Calu3 (cell line): ENCODE results near the gene LMF1. TPM values are rescaled to one million over a fixed set of nuclear protein-coding genes. Genes with fewer than 3 reads are reported as not detected.
"Not testable (repeated sequence)": the region's sequence is repeated elsewhere in the genome, so short reads cannot be mapped to it uniquely, and the experiment has no call there.

Experiments
- BruUV-seq: library from RNA; stranded (reverse); fragments of 400-500 nt; replicated peaks from 2 replicates; lab custom pipeline; 2021; lab: Mats Ljungman, UMichigan
- CTCF ChIA-PET: fragments of 300-600 bp; sonication (Branson Sonifier 250); formaldehyde crosslinking; loops from one replicate; lab custom pipeline; 2022; ENCODE audit warnings: antibody characterized with exemption; lab: Charles Lee
- DNase-seq: peaks from one replicate; pipeline ENCODE4 v3.0.0; 2022
- H3K27ac Mint-ChIP-seq: one replicate; pipeline ENCODE4 v1.8.0; 2022; ENCODE audit warnings: mixed read lengths; ENCODE audit not compliant: unreplicated experiment
- H3K27me3 Mint-ChIP-seq: one replicate; pipeline ENCODE4 v1.8.0; 2022; ENCODE audit warnings: mixed read lengths; ENCODE audit not compliant: unreplicated experiment
- H3K36me3 Mint-ChIP-seq: one replicate; pipeline ENCODE4 v1.8.0; 2022; ENCODE audit warnings: mild to moderate bottlenecking, moderate library complexity, mixed read lengths; ENCODE audit not compliant: insufficient read depth, unreplicated experiment
- H3K4me1 Mint-ChIP-seq: one replicate; pipeline ENCODE4 v1.8.0; 2022; ENCODE audit warnings: mild to moderate bottlenecking, low read depth, mixed read lengths; ENCODE audit not compliant: unreplicated experiment
- H3K4me3 Mint-ChIP-seq: one replicate; pipeline ENCODE4 v1.8.0; 2022; ENCODE audit warnings: mild to moderate bottlenecking, low read depth, moderate library complexity, mixed read lengths; ENCODE audit not compliant: unreplicated experiment
- H3K9me3 Mint-ChIP-seq: one replicate; pipeline ENCODE4 v1.8.0; 2022; ENCODE audit warnings: low read depth, mixed read lengths; ENCODE audit not compliant: unreplicated experiment
- CTCF ChIP-seq: fragments of 200-600 bp; IDR thresholded peaks from one replicate; pipeline ENCODE4 v1.8.0; 2022; ENCODE audit warnings: antibody characterized with exemption; ENCODE audit not compliant: unreplicated experiment
- intact Hi-C: fragments of 100-400 bp; cut with micrococcal nuclease; formaldehyde crosslinking; loops from one replicate; pipeline ENCODE4 v1.10.0; 2022; ENCODE audit not compliant: unreplicated experiment
- total RNA-seq: library from RNA; stranded (reverse); gene quantifications from 2 replicates; pipeline ENCODE4 v1.2.3, GENCODE V29; 2022

Gene LMF1
- total RNA-seq, 1 experiment from 2014 or later: 31.9 TPM

DNA sequence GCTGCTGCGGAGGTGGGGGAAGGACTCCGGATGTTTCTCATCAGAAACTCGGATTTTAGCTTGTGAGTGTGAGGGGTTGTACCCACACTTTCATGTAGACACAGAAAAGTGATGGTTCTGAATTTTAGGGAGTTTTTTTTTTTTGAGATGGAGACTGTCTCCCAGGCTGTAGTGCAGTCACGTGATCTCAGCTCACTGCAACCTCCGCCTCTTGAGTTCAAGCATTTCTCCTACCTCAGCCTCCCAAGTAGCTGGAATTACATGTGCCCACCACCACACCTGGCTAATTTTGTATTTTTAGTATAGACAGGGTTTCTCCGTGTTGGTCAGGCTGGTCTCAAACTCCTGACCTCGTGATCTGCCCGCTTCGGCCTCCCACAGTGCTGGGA lies 147.9 kb downstream of the LMF1 start:
- H3K9me3 Mint-ChIP-seq: no peaks in the 10 kb centered on the region
- intact Hi-C loops: no loop called here
- peaks cover 45% of the 10 kb centered on the region for H3K27me3 Mint-ChIP-seq
- no peak overlapping the region for H3K27ac Mint-ChIP-seq
- CTCF ChIA-PET: interaction anchor here (0.6 kb wide), 1 partner anchor 225 kb away, joined by 3 read pairs; no protein-coding TSS in a partner anchor
- TF ChIP-seq CTCF: no peak
- no peak for DNase-seq
- no TSS peak for BruUV-seq
- no peaks in the 10 kb centered on the region for H3K36me3 Mint-ChIP-seq
- no peaks in the 10 kb centered on the region for H3K4me1 Mint-ChIP-seq
- no peak overlapping the region for H3K4me3 Mint-ChIP-seq

GRCh38 chr16:822174-822908 lies 148.4 kb downstream of the LMF1 start:
- TF ChIP-seq CTCF: no peak
- H3K27me3 Mint-ChIP-seq: peaks cover 39% of the 10 kb centered on the region
- intact Hi-C loops: no loop called here
- no peaks in the 10 kb centered on the region for H3K4me1 Mint-ChIP-seq
- CTCF ChIA-PET: no interaction called here
- H3K4me3 Mint-ChIP-seq: no peak overlapping the region
- no peak for DNase-seq
- no peak overlapping the region for H3K27ac Mint-ChIP-seq
- BruUV-seq: no TSS peak
- no peaks in the 10 kb centered on the region for H3K36me3 Mint-ChIP-seq
- no peaks in the 10 kb centered on the region for H3K9me3 Mint-ChIP-seq

GRCh38 chr16:821751-822150 lies 149.0 kb downstream of the LMF1 start:
- no peak for TF ChIP-seq CTCF
- Mint-ChIP-seq H3K36me3 (no peaks in the 10 kb centered on the region), H3K4me3 (no peak overlapping the region), H3K27ac (no peak overlapping the region), H3K9me3 (no peaks in the 10 kb centered on the region), H3K27me3 (peaks cover 35% of the 10 kb centered on the region), H3K4me1 (no peaks in the 10 kb centered on the region)
- CTCF ChIA-PET: no interaction called here
- no peak for DNase-seq
- no TSS peak for BruUV-seq
- intact Hi-C loops: no loop called here

- BruUV-seq: no TSS peak
- no peaks in the 10 kb centered on the region for H3K36me3 Mint-ChIP-seq
- no peaks in the 10 kb centered on the region for H3K9me3 Mint-ChIP-seq
- no peak for TF ChIP-seq CTCF
- H3K27me3 Mint-ChIP-seq: peaks cover 25% of the 10 kb centered on the region
- intact Hi-C loops: no loop called here
- no peak overlapping the region for H3K4me3 Mint-ChIP-seq
- H3K27ac Mint-ChIP-seq: no peak overlapping the region
- H3K4me1 Mint-ChIP-seq: no peaks in the 10 kb centered on the region
- CTCF ChIA-PET: interaction anchor here (0.6 kb wide), 2 partner anchors 10 to 55 kb away, joined by 3 read pairs; no protein-coding TSS in a partner anchor
- no peak for DNase-seq
Measured at GRCh38 chr16:820748-821147, 150.0 kb downstream of the LMF1 start.

GRCh38 chr16:820044-820408 lies 150.8 kb downstream of the LMF1 start:
- CTCF ChIA-PET, H3K4me1 Mint-ChIP-seq, H3K36me3 Mint-ChIP-seq, BruUV-seq, H3K4me3 Mint-ChIP-seq, intact Hi-C loops, H3K27ac Mint-ChIP-seq, DNase-seq, H3K9me3 Mint-ChIP-seq: not testable (repeated sequence)
- H3K27me3 Mint-ChIP-seq: peaks cover 18% of the 10 kb centered on the region
